PC-3 (cell line): ENCODE data around the gene TSHZ2. TPM values are rescaled to one million over a fixed set of nuclear protein-coding genes. Genes with fewer than 3 reads are reported as not detected.

Experiments used
- ATAC-seq: fragments of 200-7000 bp; cut with Tn5 transposase; 2 replicates; pipeline ENCODE4 v1.9.1; 2020; ENCODE audit warnings: mild to moderate bottlenecking, moderate library complexity
- BruUV-seq: library from RNA; stranded (reverse); fragments of 400-500 nt; replicated peaks from 2 replicates; lab custom pipeline; 2021; lab: Mats Ljungman, UMichigan
- CTCF ChIA-PET: fragments of 300-600 bp; sonication (Branson Sonifier 250); formaldehyde crosslinking; loops from one replicate; lab custom pipeline; 2022; ENCODE audit warnings: antibody characterized with exemption; lab: Charles Lee
- POLR2A ChIA-PET: fragments of 300-600 bp; sonication (Branson Sonifier 250); formaldehyde crosslinking; loops from one replicate; lab custom pipeline; 2022; ENCODE audit warnings: antibody characterized with exemption; ENCODE audit not compliant: unreplicated experiment; lab: Charles Lee
- DNase-seq: peaks from one replicate; pipeline ENCODE4 v3.0.0-alpha.2; 2015
- H2AFZ ChIP-seq: fragments of 300-600 bp; sonication (generic); 2 replicates; pipeline ENCODE4 v1.6.0; 2016; ENCODE audit warnings: antibody characterized with exemption, low read length
- H3F3A ChIP-seq: fragments of 300-600 bp; sonication (generic); one replicate; pipeline ENCODE4 v1.6.0; 2017; ENCODE audit warnings: antibody characterized with exemption, low read length, control low read depth, mild to moderate bottlenecking; ENCODE audit not compliant: unreplicated experiment
- H3K27ac ChIP-seq: fragments of 300-600 bp; sonication (generic); 2 replicates; pipeline ENCODE4 v1.5.1; 2016; ENCODE audit warnings: mild to moderate bottlenecking, low read length
- H3K27me3 ChIP-seq: fragments of 300-600 bp; sonication (generic); 2 replicates; pipeline ENCODE4 v1.6.1; 2016; ENCODE audit warnings: low read length, mixed read lengths
- H3K36me3 ChIP-seq: fragments of 300-600 bp; sonication (generic); 2 replicates; pipeline ENCODE4 v1.6.1; 2016; ENCODE audit warnings: low read depth, mixed run types, low read length, mixed read lengths
- H3K4me1 ChIP-seq: fragments of 300-600 bp; sonication (generic); 2 replicates; pipeline ENCODE4 v1.5.1; 2016; ENCODE audit warnings: low read length; ENCODE audit not compliant: insufficient read depth
- H3K4me2 ChIP-seq: fragments of 300-600 bp; sonication (generic); 2 replicates; pipeline ENCODE4 v1.6.0; 2016; ENCODE audit warnings: low read length
- H3K4me3 ChIP-seq: fragments of 300-600 bp; sonication (generic); 2 replicates; pipeline ENCODE4 v1.5.1; 2016; ENCODE audit warnings: mild to moderate bottlenecking, low read length, mixed read lengths
- H3K79me2 ChIP-seq: fragments of 300-600 bp; sonication (generic); 2 replicates; pipeline ENCODE4 v1.6.1; 2017; ENCODE audit warnings: low read length, mixed read lengths
- H3K9ac ChIP-seq: fragments of 300-600 bp; sonication (generic); 2 replicates; pipeline ENCODE4 v1.6.0; 2016; ENCODE audit warnings: mild to moderate bottlenecking, low read length
- H3K9me2 ChIP-seq: fragments of 300-600 bp; sonication (generic); replicated peaks from 2 replicates; pipeline ENCODE4 v1.6.1; 2016; ENCODE audit warnings: mixed run types, low read length, mixed read lengths
- H3K9me3 ChIP-seq: fragments of 300-600 bp; sonication (generic); 2 replicates; pipeline ENCODE4 v1.6.1; 2016; ENCODE audit warnings: low read length, mixed read lengths
- H4K20me1 ChIP-seq: fragments of 300-600 bp; sonication (generic); 2 replicates; pipeline ENCODE4 v1.6.1; 2016; ENCODE audit warnings: low read length, mixed read lengths
- EZH2 ChIP-seq: fragments of 300-600 bp; sonication (generic); IDR thresholded peaks from one replicate; pipeline ENCODE4 v1.6.1; 2017; ENCODE audit warnings: antibody characterized with exemption, mild to moderate bottlenecking, low read length; ENCODE audit not compliant: unreplicated experiment
- EZH2phosphoT487 ChIP-seq: fragments of 300-600 bp; sonication (generic); IDR thresholded peaks from 2 replicates; pipeline ENCODE4 v1.6.1; 2018; ENCODE audit warnings: mild to moderate bottlenecking, antibody characterized with exemption, low read length, borderline replicate concordance
- intact Hi-C: fragments of 100-400 bp; cut with micrococcal nuclease; formaldehyde crosslinking; loops from 2 replicates; pipeline ENCODE4 v1.9.0; 2023
- total RNA-seq: library from RNA; depleted of rRNA; stranded (reverse); fragments of >200 nt; gene quantifications from 2 replicates; pipeline ENCODE4 v1.2.3, GENCODE V29; 2014
- TF ChIP-seq, protein P1 (sequence below): fragments of 300-600 bp; sonication (generic); conservative IDR thresholded peaks from 2 replicates; pipeline ENCODE4 v1.5.1; 2017; ENCODE audit warnings: antibody characterized with exemption, low read depth, mild to moderate bottlenecking, low read length

The TSHZ2 gene
- total RNA-seq, 1 experiment from 2014 or later = not detected

DNA sequence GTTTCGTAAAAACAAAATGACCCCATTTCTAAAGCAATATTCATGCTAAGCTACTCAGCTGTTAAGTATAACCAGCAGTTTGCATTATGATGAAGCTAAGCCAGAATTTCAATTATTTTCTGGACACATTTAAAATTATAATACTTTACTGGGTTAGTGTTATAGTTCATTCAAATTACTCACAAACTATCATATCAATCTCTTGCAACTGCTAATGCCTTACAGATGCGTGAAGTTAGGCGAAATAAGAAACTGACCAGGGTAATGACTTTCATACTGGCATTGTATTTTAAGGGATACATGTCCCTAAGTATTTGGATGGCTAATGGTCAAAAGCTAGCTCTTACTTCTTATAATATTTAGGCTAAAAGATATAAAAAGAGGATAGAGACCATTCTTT is 249.6 kb downstream of the TSHZ2 start:
- no peaks in the 10 kb centered on the region for H3F3A ChIP-seq
- H3K27ac ChIP-seq = no peak overlapping the region
- H3K4me1 ChIP-seq = no peaks in the 10 kb centered on the region
- intact Hi-C loops = no loop called here
- ChIA-PET POLR2A (no interaction called here), CTCF (no interaction called here)
- ATAC-seq = no peak
- no peaks in the 10 kb centered on the region for H3K36me3 ChIP-seq
- BruUV-seq = no TSS peak
- H3K4me3 ChIP-seq = no peak overlapping the region
- H3K27me3 ChIP-seq = peaks cover 54% of the 10 kb centered on the region
- no peak overlapping the region for H3K9ac ChIP-seq
- no peaks in the 10 kb centered on the region for H3K9me3 ChIP-seq
- H2AFZ ChIP-seq = no peak overlapping the region
- H3K9me2 ChIP-seq = no peaks in the 10 kb centered on the region
- no peaks in the 10 kb centered on the region for H4K20me1 ChIP-seq
- TF ChIP-seq EZH2phosphoT487 (no peak), EZH2 (no peak)
- TF ChIP-seq, protein P1, sequence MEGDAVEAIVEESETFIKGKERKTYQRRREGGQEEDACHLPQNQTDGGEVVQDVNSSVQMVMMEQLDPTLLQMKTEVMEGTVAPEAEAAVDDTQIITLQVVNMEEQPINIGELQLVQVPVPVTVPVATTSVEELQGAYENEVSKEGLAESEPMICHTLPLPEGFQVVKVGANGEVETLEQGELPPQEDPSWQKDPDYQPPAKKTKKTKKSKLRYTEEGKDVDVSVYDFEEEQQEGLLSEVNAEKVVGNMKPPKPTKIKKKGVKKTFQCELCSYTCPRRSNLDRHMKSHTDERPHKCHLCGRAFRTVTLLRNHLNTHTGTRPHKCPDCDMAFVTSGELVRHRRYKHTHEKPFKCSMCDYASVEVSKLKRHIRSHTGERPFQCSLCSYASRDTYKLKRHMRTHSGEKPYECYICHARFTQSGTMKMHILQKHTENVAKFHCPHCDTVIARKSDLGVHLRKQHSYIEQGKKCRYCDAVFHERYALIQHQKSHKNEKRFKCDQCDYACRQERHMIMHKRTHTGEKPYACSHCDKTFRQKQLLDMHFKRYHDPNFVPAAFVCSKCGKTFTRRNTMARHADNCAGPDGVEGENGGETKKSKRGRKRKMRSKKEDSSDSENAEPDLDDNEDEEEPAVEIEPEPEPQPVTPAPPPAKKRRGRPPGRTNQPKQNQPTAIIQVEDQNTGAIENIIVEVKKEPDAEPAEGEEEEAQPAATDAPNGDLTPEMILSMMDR = no peak
- no peak overlapping the region for H3K4me2 ChIP-seq
- no peak for DNase-seq
- H3K79me2 ChIP-seq = no peaks in the 10 kb centered on the region

DNA sequence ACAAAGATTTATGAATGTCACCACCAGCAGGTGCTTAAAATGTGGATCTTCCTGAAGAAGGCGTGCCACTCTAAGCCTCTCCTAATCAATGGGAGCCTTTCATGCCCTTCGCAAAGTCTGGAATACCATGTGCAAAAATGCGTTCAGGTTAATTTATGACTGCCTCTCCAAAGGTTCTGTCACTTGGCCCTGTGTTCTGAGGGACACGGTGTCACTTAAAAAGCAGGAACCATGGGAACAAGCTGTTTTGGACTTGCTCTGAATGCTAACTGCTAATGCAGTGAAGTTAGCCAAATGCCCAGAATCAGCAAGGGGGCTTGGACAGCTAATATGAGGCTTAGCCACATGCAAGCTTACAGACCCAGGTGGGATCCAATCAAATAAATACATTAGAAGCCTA is 250.3 kb downstream of the TSHZ2 start:
- no peak overlapping the region for H3K4me2 ChIP-seq
- H3K9me2 ChIP-seq = no peaks in the 10 kb centered on the region
- H3K9ac ChIP-seq = no peak overlapping the region
- H4K20me1 ChIP-seq = no peaks in the 10 kb centered on the region
- no peaks in the 10 kb centered on the region for H3K36me3 ChIP-seq
- H3K4me1 ChIP-seq = no peaks in the 10 kb centered on the region
- POLR2A ChIA-PET = no interaction called here
- DNase-seq (no peak), ATAC-seq (no peak)
- no TSS peak for BruUV-seq
- no peak overlapping the region for H3K27ac ChIP-seq
- no peak overlapping the region for H2AFZ ChIP-seq
- H3K9me3 ChIP-seq = no peaks in the 10 kb centered on the region
- H3F3A ChIP-seq = no peaks in the 10 kb centered on the region
- intact Hi-C loops = no loop called here
- TF ChIP-seq EZH2 = no peak
- no peak overlapping the region for H3K4me3 ChIP-seq
- peaks cover 57% of the 10 kb centered on the region for H3K27me3 ChIP-seq
- no peaks in the 10 kb centered on the region for H3K79me2 ChIP-seq
- CTCF ChIA-PET = no interaction called here

DNA sequence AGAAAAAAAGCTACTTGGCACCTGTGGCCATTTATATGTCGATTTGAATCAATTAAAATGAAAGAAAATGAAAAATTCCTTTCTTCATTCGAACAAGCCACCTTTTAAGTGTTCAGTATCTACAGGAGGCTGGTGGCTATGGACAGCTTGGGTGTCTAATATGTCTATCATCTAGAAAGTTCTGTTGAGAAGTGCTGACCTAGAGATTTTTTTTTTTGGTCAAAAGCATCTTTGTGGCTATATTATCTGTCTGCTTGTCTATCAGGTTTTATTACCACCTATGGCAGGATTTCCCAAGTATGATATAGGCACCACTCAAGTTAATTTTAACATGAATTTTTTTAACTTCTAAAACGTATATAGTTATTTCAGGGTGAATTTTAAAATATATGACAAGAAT is 250.8 kb downstream of the TSHZ2 start:
- Histone ChIP-seq H3K36me3 (no peaks in the 10 kb centered on the region), H3K4me1 (no peaks in the 10 kb centered on the region), H4K20me1 (no peaks in the 10 kb centered on the region), H3K4me3 (no peak overlapping the region), H3K79me2 (no peaks in the 10 kb centered on the region), H2AFZ (no peak overlapping the region), H3K27me3 (peaks cover 55% of the 10 kb centered on the region), H3K27ac (no peak overlapping the region), H3K4me2 (no peak overlapping the region), H3K9ac (no peak overlapping the region), H3F3A (no peaks in the 10 kb centered on the region), H3K9me2 (no peaks in the 10 kb centered on the region), H3K9me3 (no peaks in the 10 kb centered on the region)
- no TSS peak for BruUV-seq
- TF ChIP-seq EZH2 (no peak), EZH2phosphoT487 (no peak)
- TF ChIP-seq, protein P1 = no peak
- ATAC-seq = no peak
- intact Hi-C loops = no loop called here
- POLR2A ChIA-PET = interaction anchor here (0.6 kb wide), 1 partner anchor 51 kb away, joined by 5 read pairs; no protein-coding TSS in a partner anchor
- no peak for DNase-seq
- CTCF ChIA-PET = no interaction called here
